GM18499 (cell line): Measurements from ENCODE around the gene ERMP1.
"Not testable (repeated sequence)": the region's sequence is repeated elsewhere in the genome, so short reads cannot be mapped to it uniquely, and the experiment has no call there.

ENCODE experiments used
- ATAC-seq: cut with Tn5 transposase; IDR thresholded peaks from one replicate; pipeline ENCODE4 v1.9.1; 2021; ENCODE audit warnings: moderate number of reproducible peaks; ENCODE audit not compliant: insufficient read depth, unreplicated experiment

The ERMP1 gene

GRCh38 chr9:5825223-5825622 lies 7.7 kb downstream of the ERMP1 start:
- no peak for ATAC-seq

GRCh38 chr9:5820425-5820824 lies 12.5 kb downstream of the ERMP1 start:
- no peak for ATAC-seq

GRCh38 chr9:5819174-5819573 lies 13.7 kb downstream of the ERMP1 start:
- ATAC-seq = no peak

- no peak for ATAC-seq
Measured at GRCh38 chr9:5818424-5819142, 14.3 kb downstream of the ERMP1 start.

- ATAC-seq = no peak
Measured at GRCh38 chr9:5817862-5818261, 15.1 kb downstream of the ERMP1 start.

GRCh38 chr9:5815461-5815860 lies 17.5 kb downstream of the ERMP1 start:
- ATAC-seq = no peak

GRCh38 chr9:5813824-5814223 lies 19.1 kb downstream of the ERMP1 start:
- ATAC-seq = no peak

- no peak for ATAC-seq
Measured at GRCh38 chr9:5811751-5812150, 21.2 kb downstream of the ERMP1 start.

- ATAC-seq = no peak
Measured at GRCh38 chr9:5805478-5805877, 27.4 kb downstream of the ERMP1 start.

GRCh38 chr9:5801739-5802113 lies 31.2 kb downstream of the ERMP1 start:
- no peak for ATAC-seq

- no peak for ATAC-seq
Measured at GRCh38 chr9:5800969-5801738, 31.8 kb downstream of the ERMP1 start.

GRCh38 chr9:5800378-5800777 lies 32.5 kb downstream of the ERMP1 start:
- not testable (repeated sequence) for ATAC-seq

- ATAC-seq = no peak
Measured at GRCh38 chr9:5799314-5799713, 33.6 kb downstream of the ERMP1 start.

GRCh38 chr9:5798581-5798980 lies 34.3 kb downstream of the ERMP1 start:
- no peak for ATAC-seq

- no peak for ATAC-seq
Measured at GRCh38 chr9:5796298-5796697, 36.6 kb downstream of the ERMP1 start.

- no peak for ATAC-seq
Measured at GRCh38 chr9:5793812-5794211, 39.1 kb downstream of the ERMP1 start.

- no peak for ATAC-seq
Measured at GRCh38 chr9:5791870-5792269, 41.0 kb downstream of the ERMP1 start.

GRCh38 chr9:5790923-5791322 lies 42.0 kb downstream of the ERMP1 start:
- ATAC-seq = no peak

GRCh38 chr9:5789489-5789888 lies 43.4 kb downstream of the ERMP1 start:
- ATAC-seq = no peak

GRCh38 chr9:5787759-5788302 lies 45.1 kb downstream of the ERMP1 start:
- no peak for ATAC-seq

- ATAC-seq = no peak
Measured at GRCh38 chr9:5787220-5787619, 45.7 kb downstream of the ERMP1 start.
